Transverse colon (tissue), 4 donors: Measurements from ENCODE around the gene POLK.

Experiments used
- CTCF ChIP-seq, 5 experiments: fragments of 200-600 bp in 3 of 5; fragments of 450-650 bp in 2 of 5; sonication (generic) in 3 of 5; IDR thresholded peaks; 1 replicate in 2 of 5; 2 replicates in 3 of 5; pipeline ENCODE4 v1.5.1; 2016 to 2017; ENCODE audit warnings: antibody characterized with exemption in 5 of 5, inconsistent platforms in 3 of 5, mild to moderate bottlenecking in 2 of 5, moderate library complexity in 1 of 5
- EP300 ChIP-seq: sonication (generic); formaldehyde crosslinking; IDR thresholded peaks from one replicate; pipeline ENCODE4 v1.6.1; 2017; ENCODE audit warnings: antibody characterized with exemption, low read depth
- POLR2A ChIP-seq: fragments of 450-650 bp; IDR thresholded peaks from one replicate; pipeline ENCODE4 v1.6.1; 2016; ENCODE audit warnings: antibody characterized with exemption, mild to moderate bottlenecking, moderate library complexity
- POLR2AphosphoS5 ChIP-seq, 3 donors: sonication (generic); formaldehyde crosslinking; IDR thresholded peaks; one replicate each; pipeline ENCODE4 v1.6.1; 2016; ENCODE audit warnings: antibody characterized with exemption in 3 of 3

- TF ChIP-seq POLR2A (no peak), EP300 (no peak), CTCF (IDR thresholded peaks at IDR 0.05) (no peak), POLR2AphosphoS5 (IDR thresholded peaks at IDR 0.05) (no peak)
Observed at GRCh38 chr5:75463726-75464125, 48.0 kb upstream of the POLK start.
